ENCODE data around the gene KCNAB2.
"Not testable (repeated sequence)": the region's sequence is repeated elsewhere in the genome, so short reads cannot be mapped to it uniquely, and the experiment has no call there.

KCNAB2 gene

GRCh38 chr1:6011161-6011945 lies 34.3 kb upstream of the KCNAB2 start:
- no peak for DNase-seq

DNA sequence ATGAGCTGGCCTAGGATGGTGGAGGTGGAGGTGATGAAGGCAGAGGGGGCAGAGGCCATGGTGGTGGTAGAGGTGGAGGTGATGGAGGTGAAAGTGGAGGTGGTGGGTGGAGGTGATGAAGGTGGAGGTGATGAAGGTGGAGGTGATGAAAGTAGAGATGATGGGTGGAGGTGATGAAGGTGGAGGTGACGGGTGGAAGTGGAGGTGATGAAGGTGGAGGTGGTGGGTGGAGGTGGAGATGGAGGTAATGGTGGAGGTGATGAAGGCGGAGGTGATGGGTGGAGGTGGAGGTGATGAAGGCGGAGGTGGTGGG lies 33.8 kb upstream of the KCNAB2 start:
- no peak for DNase-seq

DNA sequence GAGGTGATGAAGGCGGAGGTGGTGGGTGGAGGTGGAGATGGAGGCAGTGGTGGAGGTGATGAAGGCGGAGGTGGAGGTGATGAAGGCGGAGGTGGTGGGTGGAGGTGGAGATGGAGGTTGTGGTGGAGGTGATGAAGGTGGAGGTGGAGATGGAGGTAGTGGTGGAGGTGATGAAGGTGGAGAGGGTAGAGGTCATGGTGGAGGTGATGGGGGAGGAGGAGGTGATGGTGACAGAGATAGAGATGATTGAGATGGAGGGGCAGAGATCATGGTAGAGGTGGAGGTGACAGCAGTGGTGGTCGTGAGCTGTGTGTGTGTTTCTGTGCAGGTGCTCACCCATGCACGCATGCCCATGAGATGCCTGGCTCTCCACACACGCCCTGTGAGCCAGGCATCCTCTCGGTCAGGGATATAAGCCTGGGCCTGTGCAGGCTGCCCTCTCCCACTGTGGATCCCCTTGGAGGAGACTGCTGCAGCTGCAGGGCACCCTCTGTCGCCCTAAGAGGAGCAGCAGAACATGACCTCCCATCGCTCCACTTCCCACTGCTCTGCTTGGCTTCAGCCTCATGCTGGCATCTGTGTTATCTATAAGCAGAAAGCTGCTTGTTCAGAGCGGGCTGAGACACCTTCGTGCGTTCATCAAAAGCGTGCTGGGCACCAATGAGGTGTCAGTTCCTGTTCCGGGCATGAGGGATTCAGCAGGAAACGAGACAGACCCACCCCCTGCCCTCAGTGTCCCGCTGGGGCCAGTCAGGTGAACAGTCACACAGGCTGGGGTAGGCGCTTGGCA lies 33.0 kb upstream of the KCNAB2 start:
- DNase-seq = no peak

GRCh38 chr1:6013491-6013890 lies 32.2 kb upstream of the KCNAB2 start:
- DNase-seq = no peak

DNA sequence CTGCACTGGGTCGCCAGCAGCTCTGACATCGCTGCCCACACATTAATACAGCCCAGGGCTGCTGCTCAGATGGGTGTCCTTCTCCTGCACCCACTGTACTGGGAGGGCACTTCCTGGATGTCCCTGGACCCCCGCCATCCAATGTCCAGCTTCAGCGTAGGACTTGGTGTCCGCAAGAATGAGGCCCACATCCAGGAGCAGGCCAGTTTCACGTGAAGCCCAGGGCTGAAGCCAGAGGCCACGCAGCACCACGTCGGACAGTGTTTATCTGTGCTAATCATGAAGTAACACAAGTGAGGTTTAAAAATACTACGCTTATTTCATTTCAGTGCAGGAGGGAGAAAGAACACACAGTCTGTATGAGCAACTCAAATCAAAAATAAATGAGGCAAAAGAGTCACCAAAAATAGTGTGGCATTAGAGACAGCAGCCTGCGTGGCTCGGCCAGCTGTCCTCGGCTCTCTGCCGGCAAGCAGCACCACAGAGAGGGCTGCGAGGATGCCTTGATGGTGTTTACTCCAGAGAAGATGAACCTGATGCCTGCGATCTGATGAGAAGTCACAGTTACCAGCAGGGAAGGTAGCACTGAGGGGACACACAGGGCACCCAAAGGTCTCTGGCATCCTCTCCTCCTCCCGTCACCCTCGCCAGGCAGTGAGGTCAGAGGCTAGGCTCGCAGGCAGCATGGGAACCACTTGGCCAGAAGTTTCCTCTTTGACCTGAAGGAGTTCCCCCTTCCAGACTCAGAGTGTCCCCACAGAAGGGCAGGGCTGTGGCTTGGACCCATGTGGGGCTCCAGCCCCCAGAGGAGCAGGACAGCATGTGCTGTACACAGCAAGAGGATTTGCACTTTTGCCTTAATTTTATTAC lies 31.3 kb upstream of the KCNAB2 start:
- DNase-seq = no peak

DNA sequence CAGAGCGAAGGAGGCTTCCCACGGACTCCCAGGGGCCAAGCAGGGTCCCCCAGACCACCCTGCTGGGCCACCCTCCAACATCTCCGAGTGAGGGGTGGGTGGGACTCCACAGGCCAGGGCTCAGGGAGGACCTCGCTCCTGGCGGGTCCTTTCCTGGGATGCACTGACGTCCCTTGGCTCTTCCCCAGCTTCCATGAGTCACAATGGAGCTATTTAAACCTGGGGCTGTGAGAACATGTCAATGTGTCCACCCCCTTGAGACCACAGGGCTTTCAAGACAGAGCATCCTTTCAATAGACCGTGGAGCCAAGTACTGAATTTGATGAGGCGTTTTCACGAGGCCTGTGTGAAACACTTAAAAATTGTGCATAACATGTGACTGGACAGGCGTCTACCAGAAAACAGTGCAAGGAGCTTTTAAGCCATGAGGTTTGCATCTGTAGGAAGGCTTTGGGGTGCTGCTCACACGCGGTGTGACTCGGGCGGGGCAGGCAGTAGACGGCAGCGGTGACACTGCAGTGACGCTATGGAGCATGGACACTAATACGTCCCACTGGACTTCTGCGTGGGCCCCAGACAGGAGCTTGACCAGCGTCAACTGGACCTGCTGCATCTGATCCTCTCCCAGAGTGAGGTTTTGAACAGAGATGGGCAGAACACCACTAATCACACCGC lies 29.4 kb upstream of the KCNAB2 start:
- DNase-seq = no peak

DNA sequence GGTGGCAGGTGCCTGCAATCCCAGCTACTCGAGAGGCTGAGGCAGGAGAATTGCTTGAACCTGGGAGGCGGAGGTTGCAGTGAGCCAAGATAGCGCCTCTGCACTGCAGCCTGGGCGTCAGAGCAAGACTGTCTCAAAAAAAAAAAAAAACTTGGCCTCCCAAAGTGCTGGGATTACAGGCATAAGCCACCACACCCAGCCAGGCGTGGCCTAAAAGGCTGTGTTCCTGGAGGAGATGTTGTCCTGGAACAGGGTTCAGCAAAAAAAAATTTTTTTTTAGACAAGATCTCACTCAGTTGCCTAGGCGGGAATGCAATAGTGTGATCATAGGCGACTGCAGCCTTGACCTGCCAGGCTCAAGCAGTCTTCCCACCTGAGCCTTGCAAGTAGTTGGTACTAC lies 28.0 kb upstream of the KCNAB2 start:
- not testable (repeated sequence) for DNase-seq

DNA sequence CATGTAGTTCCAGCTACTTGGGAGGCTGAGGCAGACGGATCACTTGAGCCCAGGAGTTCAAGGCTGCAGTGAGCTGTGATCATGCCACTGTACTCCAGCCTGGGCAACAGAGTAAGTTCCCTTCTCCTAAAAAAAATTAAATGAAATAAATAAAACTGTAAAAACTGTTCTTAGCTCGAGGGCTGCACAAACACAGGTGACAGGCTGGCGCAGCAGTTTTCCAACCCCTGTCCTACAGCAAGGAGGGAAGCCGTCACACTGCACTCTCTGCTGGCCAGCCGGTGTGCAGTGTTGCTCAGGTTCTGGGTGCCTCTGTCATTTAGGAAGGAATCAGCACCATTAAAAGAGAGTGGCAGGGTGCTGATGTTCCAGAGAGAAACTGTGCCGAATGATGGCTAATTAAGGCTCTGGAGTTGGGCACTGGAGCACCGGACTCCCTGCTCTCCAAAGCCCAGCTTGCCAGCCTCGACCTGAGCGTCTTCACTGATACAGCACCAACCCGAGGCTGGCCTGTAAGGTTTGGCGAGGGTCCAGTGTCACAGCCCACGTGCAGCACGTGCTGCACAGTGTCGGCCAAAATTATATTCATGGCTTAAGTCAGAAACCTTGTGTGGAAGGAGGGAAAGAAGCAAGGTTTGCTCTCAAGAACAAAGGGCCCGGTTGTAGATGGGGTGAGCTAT lies 26.4 kb upstream of the KCNAB2 start:
- no peak for DNase-seq

- no peak for DNase-seq
These were observed 23.5 kb upstream of the KCNAB2 start for GRCh38 chr1:6022193-6022592.

DNA sequence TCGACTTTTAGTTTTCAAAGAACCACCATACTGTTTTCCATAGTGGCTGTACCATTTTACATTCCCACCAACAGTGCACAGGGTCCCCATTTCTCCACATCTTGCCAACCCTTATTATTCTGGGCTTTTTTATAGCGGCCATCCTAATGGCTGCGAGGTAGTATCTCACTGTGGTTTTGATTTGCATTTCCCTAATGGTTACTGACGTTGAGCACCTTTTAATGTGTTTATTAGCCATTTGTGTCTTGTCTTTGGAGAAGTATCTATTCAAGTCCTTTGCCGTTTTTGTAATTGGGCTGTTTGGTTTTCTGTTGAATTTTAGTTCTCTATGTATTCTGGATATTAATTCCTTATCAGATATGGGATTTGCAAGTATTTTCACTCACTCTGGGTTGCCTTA lies 22.3 kb upstream of the KCNAB2 start:
- DNase-seq = no peak

GRCh38 chr1:6024376-6024775 lies 21.3 kb upstream of the KCNAB2 start:
- DNase-seq = no peak

DNA sequence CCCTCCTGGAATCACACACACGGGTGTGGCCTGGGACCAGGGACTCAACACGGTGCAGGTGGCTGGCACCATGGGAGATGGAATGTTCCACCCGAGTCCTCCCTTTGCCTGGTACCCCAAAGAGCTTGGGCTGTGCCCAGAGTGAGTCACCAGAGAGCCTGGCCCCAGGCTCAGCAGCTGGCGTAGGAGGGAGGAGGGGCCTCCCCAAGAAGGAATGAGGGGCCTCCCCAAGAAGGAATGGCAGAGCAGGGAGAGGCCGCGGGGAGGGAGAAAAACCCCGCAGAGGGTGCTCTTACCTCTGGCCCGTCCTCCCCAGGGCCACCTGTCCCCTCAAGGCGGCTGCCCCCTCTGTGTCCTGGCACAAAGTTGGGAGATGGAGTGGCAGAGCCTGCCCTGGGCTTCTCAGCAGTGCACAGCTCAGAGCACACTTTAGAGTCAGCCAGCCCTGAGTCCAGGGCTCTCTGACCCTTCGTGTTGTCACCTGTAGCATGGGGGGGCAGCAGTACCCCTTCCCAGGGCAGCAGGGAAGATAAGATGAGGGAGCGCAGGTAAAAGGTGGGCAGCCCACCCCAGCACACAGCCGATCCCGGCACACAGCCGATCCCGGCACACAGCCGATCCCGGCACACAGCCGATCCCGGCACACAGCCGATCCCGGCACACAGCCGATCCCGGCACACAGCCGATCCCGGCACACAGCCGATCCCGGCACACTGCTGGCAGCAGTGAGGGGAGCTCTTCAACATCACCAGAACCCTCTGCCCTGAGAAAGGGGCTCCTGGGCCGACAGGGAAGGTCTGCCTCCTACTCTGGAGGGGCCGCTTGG lies 20.2 kb upstream of the KCNAB2 start:
- DNase-seq = peak; percentile 45

- DNase-seq = peak; percentile 96
These were observed 19.4 kb upstream of the KCNAB2 start for GRCh38 chr1:6026095-6026809.

DNA sequence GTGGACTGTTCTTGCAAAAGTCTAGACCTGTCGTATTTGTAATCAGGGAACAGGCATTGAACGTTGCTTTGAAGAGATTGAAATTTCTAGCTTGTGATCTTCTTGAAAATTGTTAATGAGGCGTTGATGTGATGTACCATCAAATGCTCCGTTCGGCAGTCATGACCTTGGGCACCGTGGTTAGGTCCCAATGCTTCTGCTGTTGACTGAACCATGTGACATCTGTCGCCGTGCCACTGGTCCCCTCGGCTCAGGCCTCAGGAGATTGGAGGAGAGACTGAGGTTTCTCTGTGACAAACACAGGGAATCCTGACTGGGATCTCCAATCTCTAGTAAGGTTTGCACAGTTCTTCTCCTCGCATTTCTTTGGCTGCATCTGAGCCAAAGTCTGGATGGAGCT lies 18.1 kb upstream of the KCNAB2 start:
- DNase-seq = peak; percentile 60

GRCh38 chr1:6028042-6028850 lies 17.4 kb upstream of the KCNAB2 start:
- DNase-seq = peak; percentile 74

- DNase-seq = no peak
These were observed 16.3 kb upstream of the KCNAB2 start for GRCh38 chr1:6029351-6029750.

DNA sequence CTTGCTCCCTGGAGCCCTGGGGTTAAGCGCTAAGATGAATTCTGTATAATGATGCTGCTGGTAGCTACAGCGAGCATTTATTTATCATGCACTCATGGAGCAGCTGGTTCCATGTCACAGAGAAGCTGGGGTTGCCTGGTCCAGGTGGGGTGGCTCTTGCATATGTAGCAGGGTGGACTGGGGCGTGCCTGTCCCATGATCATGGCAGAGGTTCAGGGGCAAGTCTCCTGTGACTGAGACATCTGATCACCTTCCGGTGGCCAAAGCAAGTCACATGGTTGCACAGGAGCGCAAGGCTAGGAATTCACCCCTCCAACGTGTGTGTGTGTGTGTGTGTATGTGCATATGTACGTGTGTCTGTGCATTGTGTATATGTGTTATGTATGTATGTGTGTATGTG lies 15.6 kb upstream of the KCNAB2 start:
- no peak for DNase-seq

GRCh38 chr1:6030547-6031261 lies 15.0 kb upstream of the KCNAB2 start:
- DNase-seq = no peak

GRCh38 chr1:6033124-6033523 lies 12.6 kb upstream of the KCNAB2 start:
- DNase-seq = no peak
